Prostate gland (tissue), 2 donors: ENCODE results near the gene ADGRD1. TPM values are rescaled to one million over a fixed set of nuclear protein-coding genes. Genes with fewer than 3 reads are reported as not detected.

Source experiments
- DNase-seq: peaks from one replicate; pipeline ENCODE4 v3.0.0-alpha.2; 2019; ENCODE audit warnings: low spot score
- H3K27ac ChIP-seq, 2 donors: fragments of 200-600 bp; sonication (generic); 2 replicates each; pipeline ENCODE4 v1.5.1; 2017 to 2019
- H3K27me3 ChIP-seq: fragments of 200-600 bp; sonication (generic); replicated peaks from 2 replicates; pipeline ENCODE4 v1.5.1; 2019; ENCODE audit not compliant: insufficient read depth
- H3K36me3 ChIP-seq, 2 donors: fragments of 200-600 bp; sonication (generic); 1 replicate in 1 of 2; 2 replicates in 1 of 2; pipeline versions ENCODE4 v1.5.1 to v1.8.1; 2017 to 2019
- H3K4me1 ChIP-seq: fragments of 200-600 bp; sonication (generic); replicated peaks from 2 replicates; pipeline ENCODE4 v1.5.1; 2019
- H3K4me3 ChIP-seq, 2 donors: fragments of 200-600 bp; sonication (generic); 2 replicates each; pipeline ENCODE4 v1.5.1; 2017 to 2019
- H3K9me3 ChIP-seq: fragments of 200-600 bp; sonication (generic); 2 replicates; pipeline ENCODE4 v1.5.1; 2017
- CTCF ChIP-seq, 4 experiments: fragments of 200-600 bp in 2 of 4; fragments of 450-650 bp in 2 of 4; sonication (generic) in 2 of 4; IDR thresholded peaks; 1 replicate in 3 of 4; 2 replicates in 1 of 4; pipeline ENCODE4 v1.5.1; 2016 to 2019; ENCODE audit warnings: antibody characterized with exemption in 4 of 4, mild to moderate bottlenecking in 2 of 4, moderate library complexity in 2 of 4
- POLR2A ChIP-seq: fragments of 450-650 bp; IDR thresholded peaks from one replicate; pipeline ENCODE4 v1.6.1; 2016; ENCODE audit warnings: antibody characterized with exemption, mild to moderate bottlenecking
- POLR2AphosphoS5 ChIP-seq: sonication (generic); formaldehyde crosslinking; IDR thresholded peaks from one replicate; pipeline ENCODE4 v1.6.1; 2017; ENCODE audit warnings: antibody characterized with exemption
- WGBS: methylation state at CpG from one replicate; pipeline ENCODE4 v1.1.5; 2018; 5-methylcytosine and 5-hydroxymethylcytosine counted together
- intact Hi-C: fragments of 100-400 bp; cut with DNase I; formaldehyde crosslinking; loops from one replicate; pipeline ENCODE4 v1.14.2; 2022
- total RNA-seq, 2 donors: library from RNA; depleted of rRNA; stranded (reverse); fragments of >200 nt; gene quantifications; one replicate each; pipeline ENCODE4 v1.1.0, GENCODE V29; 2016

Gene ADGRD1
- total RNA-seq, 2 donors from 2014 or later = 4.3 to 20.9 TPM

- H3K27ac ChIP-seq = no peak overlapping the region
- TF ChIP-seq POLR2AphosphoS5 = no peak
- TF ChIP-seq CTCF (IDR thresholded peaks at IDR 0.05) = no peak
- no peak for TF ChIP-seq POLR2A
- 94% methylated on average over 13 of the region's 13 CpGs for WGBS
- H3K36me3 ChIP-seq = no peaks in the 10 kb centered on the region
- no peaks in the 10 kb centered on the region for H3K4me1 ChIP-seq
- H3K4me3 ChIP-seq = no peak overlapping the region
- no peaks in the 10 kb centered on the region for H3K9me3 ChIP-seq
- H3K27me3 ChIP-seq = no peaks in the 10 kb centered on the region
- intact Hi-C loops = no loop called here
- DNase-seq = no peak
Measured at GRCh38 chr12:131045705-131046460, 92.2 kb downstream of the ADGRD1 start.

GRCh38 chr12:131046813-131047788 lies 93.4 kb downstream of the ADGRD1 start:
- no peak for DNase-seq
- 69% methylated on average over 19 of the region's 19 CpGs for WGBS
- intact Hi-C loops = no loop called here
- no peaks in the 10 kb centered on the region for H3K9me3 ChIP-seq
- TF ChIP-seq POLR2A (no peak), CTCF (IDR thresholded peaks at IDR 0.05) (no peak), POLR2AphosphoS5 (no peak)
- H3K27me3 ChIP-seq = no peaks in the 10 kb centered on the region
- no peak overlapping the region for H3K27ac ChIP-seq
- no peak overlapping the region for H3K4me3 ChIP-seq
- H3K4me1 ChIP-seq = no peaks in the 10 kb centered on the region
- H3K36me3 ChIP-seq = no peaks in the 10 kb centered on the region

- intact Hi-C loops = no loop called here
- TF ChIP-seq CTCF (IDR thresholded peaks at IDR 0.05) (no peak), POLR2AphosphoS5 (no peak), POLR2A (no peak)
- Histone ChIP-seq H3K27ac (no peak overlapping the region), H3K9me3 (no peaks in the 10 kb centered on the region), H3K4me3 (no peak overlapping the region), H3K4me1 (no peaks in the 10 kb centered on the region), H3K36me3 (no peaks in the 10 kb centered on the region), H3K27me3 (no peaks in the 10 kb centered on the region)
- DNase-seq = no peak
- 64% methylated on average over 24 of the region's 24 CpGs for WGBS
Measured at GRCh38 chr12:131047789-131048610, 94.3 kb downstream of the ADGRD1 start.

GRCh38 chr12:131048611-131048990 lies 94.9 kb downstream of the ADGRD1 start:
- no peaks in the 10 kb centered on the region for H3K9me3 ChIP-seq
- H3K36me3 ChIP-seq = no peaks in the 10 kb centered on the region
- H3K4me1 ChIP-seq = no peaks in the 10 kb centered on the region
- WGBS = 53% methylated on average over 6 of the region's 6 CpGs
- no peak overlapping the region for H3K4me3 ChIP-seq
- H3K27me3 ChIP-seq = no peaks in the 10 kb centered on the region
- no peak overlapping the region for H3K27ac ChIP-seq
- DNase-seq = no peak
- TF ChIP-seq CTCF (IDR thresholded peaks at IDR 0.05) (no peak), POLR2A (no peak), POLR2AphosphoS5 (no peak)
- intact Hi-C loops = no loop called here
